ENCODE measurements around the gene PRSS50.
"Not testable (repeated sequence)": the region's sequence is repeated elsewhere in the genome, so short reads cannot be mapped to it uniquely, and the experiment has no call there.

Gene PRSS50

DNA sequence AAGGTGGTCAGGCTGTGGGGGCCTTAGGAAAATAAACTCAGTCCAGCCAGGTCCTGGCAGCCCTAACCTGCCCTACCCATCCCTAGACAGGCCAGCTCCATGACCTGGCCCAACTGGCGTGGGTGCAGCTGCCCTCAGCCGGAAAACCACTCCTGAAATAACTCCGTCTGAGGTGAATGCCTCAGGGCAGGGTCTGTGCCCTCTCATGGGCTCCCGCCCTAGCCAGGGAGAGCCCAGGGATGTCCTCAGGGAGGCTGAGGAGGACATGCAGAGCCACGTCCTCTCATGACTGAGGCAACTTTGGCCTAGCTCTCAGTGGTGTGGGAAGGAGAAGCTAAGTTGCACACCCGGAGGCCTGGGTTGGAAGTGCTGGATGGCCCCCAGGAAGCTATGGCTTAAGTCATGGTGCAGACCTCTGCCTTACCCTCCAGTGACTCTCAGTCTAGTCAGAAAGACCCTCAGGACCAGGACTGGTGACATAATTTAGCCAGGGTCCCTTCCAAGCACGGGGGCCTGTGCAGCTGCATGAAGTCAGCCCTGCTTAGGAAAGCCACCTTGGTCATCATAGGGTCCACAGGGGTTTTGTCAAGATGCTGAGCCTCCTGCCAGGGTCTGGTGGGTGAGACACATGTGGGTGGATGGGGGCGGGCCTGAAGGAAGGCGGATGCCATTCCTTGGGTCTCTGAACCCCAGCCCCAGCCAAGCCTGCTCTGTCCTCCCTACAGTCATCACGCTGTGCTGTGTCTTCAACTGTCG is 9.1 kb downstream of the PRSS50 start:
- FAIRE-seq (no peak), DNase-seq (ENCODE audit: insufficient read length, low spot score) (no peak)
- TF ChIP-seq, protein P1, sequence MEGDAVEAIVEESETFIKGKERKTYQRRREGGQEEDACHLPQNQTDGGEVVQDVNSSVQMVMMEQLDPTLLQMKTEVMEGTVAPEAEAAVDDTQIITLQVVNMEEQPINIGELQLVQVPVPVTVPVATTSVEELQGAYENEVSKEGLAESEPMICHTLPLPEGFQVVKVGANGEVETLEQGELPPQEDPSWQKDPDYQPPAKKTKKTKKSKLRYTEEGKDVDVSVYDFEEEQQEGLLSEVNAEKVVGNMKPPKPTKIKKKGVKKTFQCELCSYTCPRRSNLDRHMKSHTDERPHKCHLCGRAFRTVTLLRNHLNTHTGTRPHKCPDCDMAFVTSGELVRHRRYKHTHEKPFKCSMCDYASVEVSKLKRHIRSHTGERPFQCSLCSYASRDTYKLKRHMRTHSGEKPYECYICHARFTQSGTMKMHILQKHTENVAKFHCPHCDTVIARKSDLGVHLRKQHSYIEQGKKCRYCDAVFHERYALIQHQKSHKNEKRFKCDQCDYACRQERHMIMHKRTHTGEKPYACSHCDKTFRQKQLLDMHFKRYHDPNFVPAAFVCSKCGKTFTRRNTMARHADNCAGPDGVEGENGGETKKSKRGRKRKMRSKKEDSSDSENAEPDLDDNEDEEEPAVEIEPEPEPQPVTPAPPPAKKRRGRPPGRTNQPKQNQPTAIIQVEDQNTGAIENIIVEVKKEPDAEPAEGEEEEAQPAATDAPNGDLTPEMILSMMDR (IDR thresholded peaks at IDR 0.05; ENCODE audit: insufficient read depth, missing control alignments), result no peak

DNA sequence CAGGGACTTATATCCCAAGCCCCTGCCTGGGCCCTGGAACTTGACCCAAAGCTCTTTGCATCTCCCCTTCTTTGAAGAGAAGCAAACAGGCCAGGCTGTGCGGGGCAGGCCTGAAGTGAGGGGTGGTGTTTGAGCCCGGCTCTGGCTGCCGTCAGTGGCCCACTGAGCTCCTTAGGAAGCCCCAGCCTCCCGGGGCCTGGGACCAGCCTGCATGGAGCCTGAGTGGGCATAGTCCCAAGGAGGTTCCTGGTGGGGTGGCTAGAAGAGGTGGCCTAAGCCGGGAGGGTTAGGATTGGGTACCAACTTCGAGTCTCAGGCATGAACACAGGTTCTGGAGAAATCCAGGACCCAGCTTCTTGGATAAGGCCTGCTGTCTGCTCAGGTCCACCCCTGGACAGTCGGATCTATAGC is 10.1 kb downstream of the PRSS50 start:
- no peak for FAIRE-seq
- TF ChIP-seq, protein P1 (IDR thresholded peaks at IDR 0.05; ENCODE audit: insufficient read depth, missing control alignments), result no peak
- no peak for DNase-seq (ENCODE audit: insufficient read length, low spot score)

DNA sequence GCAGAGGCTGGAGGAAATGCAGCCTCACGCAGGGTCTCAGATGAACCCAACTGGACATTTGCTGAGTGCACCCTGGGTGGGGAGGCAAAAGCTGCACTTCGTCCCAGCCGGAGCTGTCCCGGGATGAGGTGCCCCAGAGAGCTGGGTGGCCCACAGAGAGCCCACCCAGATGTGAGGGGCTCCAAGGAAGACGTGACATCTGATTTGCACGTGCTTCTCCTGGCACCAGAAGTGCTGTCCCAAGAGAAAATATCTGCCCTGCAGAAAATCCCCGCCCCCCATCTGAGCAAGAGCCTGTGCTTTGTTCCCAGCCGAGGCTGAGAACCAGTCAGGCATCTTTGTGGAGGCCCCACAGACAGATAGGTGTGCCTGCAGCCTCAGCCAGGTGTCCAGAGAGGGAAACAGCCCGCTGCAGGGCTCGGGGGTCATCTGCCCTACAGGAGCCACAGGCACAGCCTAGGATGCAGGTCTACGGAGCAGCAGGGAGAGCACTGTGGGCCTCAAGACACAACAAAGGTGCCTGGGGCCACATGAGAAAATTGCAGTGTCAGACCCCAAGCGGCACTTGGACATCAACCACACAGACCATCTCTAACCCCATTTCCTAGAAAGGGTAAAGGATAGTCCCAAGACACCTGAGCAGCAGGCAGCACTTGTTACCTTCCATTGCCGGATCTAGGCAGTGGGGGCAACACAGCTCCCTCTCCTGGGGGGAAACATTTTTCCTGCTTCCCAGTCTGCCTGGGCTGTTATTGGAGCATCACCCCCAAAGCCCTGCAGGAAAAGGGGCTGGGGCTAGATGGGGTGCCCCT is 10.7 kb downstream of the PRSS50 start:
- DNase-seq (ENCODE audit: insufficient read length, low spot score) (no peak), FAIRE-seq (no peak)
- TF ChIP-seq, protein P1 (IDR thresholded peaks at IDR 0.05; ENCODE audit: insufficient read depth, missing control alignments), result no peak

DNA sequence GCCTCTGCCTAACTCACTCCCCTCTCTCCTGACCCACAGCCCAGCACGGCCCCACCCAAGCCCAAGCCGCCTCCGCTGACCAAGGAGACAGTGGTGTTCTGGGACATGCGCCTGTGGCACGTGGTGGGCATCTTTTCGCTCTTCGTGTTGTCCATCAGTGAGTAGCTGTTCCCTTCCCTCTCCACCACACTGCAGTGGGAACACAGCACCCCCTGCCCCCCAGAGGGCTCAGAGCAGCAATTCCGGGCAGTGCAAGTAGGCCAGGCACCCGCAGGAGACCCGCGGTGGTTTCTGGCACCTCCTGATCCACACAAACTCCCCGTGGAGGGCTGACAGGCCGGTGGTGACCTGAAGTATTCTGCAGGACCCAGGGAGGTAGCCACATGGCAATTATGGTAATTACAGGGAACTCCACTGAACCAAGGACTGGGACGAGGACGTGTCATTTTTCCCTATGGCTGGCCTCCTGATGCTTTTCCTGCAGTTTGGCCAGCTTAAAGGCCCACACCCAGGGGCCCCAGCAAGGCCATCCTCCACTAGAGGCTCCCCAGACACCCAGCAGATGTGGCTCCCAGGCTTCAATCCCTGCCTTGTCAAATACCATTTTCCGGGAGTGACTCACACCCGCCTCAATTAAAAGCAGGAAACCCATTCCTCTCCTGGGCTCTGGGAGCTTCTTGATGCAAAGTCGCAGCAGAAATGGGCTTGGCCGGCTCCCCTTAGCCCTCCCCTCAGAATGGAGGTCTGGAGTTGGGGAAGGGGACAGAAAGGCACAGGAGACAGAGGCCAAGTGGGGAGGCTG is 11.7 kb downstream of the PRSS50 start:
- FAIRE-seq (no peak), DNase-seq (ENCODE audit: insufficient read length, low spot score) (no peak)
- TF ChIP-seq, protein P1 (IDR thresholded peaks at IDR 0.05; ENCODE audit: insufficient read depth, missing control alignments), result no peak

DNA sequence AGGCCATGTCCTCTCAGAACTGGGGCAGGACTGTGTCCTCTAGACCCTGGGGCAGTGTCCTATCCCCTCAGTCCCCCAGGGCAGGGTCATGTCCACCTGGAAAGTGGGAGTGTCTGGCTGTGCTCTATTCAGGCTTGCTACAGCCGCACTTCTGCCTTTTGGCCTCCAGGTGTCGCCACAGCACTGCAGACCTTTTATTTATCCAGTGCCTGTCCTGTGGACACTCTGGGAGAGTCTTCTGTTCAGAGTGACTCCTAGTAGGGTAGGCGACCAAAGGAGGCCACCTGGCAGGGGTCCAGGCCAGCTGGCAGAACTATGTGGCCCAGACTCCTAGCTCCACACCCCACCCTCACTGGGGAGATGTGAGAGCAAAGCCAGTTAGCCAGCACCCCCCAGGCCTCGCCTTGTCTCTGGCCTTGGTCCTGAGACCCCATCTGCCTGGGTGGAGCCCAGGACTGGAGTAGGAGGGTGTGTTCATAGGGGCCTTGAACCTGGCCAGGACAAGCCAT is 12.6 kb downstream of the PRSS50 start:
- FAIRE-seq, result no peak
- TF ChIP-seq, protein P1 (IDR thresholded peaks at IDR 0.05; ENCODE audit: insufficient read depth, missing control alignments), result peak; percentile 98
- DNase-seq (ENCODE audit: insufficient read length, low spot score), result peak; percentile 72

DNA sequence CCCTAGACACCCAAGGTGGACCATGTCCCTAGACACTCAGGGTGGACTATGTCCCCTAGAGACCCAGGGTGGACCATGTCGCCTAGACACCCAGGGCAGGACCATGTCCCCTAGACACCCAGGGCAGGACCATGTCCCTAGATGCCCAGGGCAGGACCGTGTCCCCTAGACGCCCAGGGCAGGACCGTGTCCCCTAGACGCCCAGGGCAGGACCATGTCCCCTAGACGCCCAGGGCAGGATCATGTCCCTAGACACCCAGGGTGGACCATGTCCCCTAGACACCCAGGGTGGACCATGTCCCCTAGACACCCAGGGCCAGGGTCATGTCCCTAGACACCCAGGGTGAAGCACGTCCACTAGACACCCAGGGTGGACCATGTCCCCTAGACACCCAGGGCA is 13.3 kb downstream of the PRSS50 start:
- DNase-seq (ENCODE audit: insufficient read length, low spot score); FAIRE-seq: not testable (repeated sequence)

DNA sequence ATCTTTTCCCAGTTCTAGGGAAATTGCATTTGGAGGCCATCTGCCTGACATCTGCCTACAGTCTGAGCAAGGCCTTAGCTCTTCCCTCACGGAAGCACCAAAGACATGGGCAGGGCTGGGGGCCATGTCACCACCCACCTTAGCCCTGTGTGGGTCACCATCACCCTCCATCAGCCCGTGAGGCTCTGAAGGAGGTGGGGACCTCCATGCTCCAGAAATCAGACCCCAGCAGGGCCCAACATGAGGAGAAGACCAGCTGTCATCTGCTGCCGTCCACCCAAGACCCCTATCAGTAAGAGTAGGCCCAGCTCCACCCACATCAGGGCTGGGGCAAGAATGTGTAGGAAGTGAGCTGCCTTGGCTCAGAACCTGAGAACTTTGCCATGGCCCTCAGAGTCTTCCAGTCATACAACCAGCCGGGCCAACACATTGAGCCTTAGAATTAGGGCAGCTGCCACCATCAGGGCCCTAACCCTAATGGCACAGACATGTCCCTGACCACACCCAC is 14.6 kb downstream of the PRSS50 start:
- FAIRE-seq, result no peak
- no peak for DNase-seq (ENCODE audit: insufficient read length, low spot score)
- TF ChIP-seq, protein P1 (IDR thresholded peaks at IDR 0.05; ENCODE audit: insufficient read depth, missing control alignments), result no peak
